GM23248 (cell line): ENCODE data around the gene PHC2. TPM values are rescaled to one million over a fixed set of nuclear protein-coding genes. Genes with fewer than 3 reads are reported as not detected.

Source experiments
- DNase-seq: peaks from one replicate; pipeline ENCODE4 v3.0.0-alpha.2; 2015
- H2AFZ ChIP-seq: fragments of 200-600 bp; sonication (generic); 2 replicates; pipeline ENCODE4 v1.6.1; 2016; ENCODE audit warnings: antibody characterized with exemption
- H3F3A ChIP-seq: fragments of 200-600 bp; sonication (generic); 2 replicates; pipeline ENCODE4 v1.6.1; 2016; ENCODE audit warnings: mild to moderate bottlenecking, antibody characterized with exemption, mixed run types; ENCODE audit not compliant: insufficient read depth
- H3K27ac ChIP-seq: fragments of 200-600 bp; sonication (generic); 2 replicates; pipeline ENCODE4 v1.5.1; 2016; ENCODE audit warnings: mild to moderate bottlenecking
- H3K27me3 ChIP-seq: fragments of 200-600 bp; sonication (generic); replicated peaks from 2 replicates; pipeline ENCODE4 v1.6.1; 2016; ENCODE audit warnings: mild to moderate bottlenecking; ENCODE audit not compliant: insufficient read depth
- H3K36me3 ChIP-seq: fragments of 200-600 bp; sonication (generic); 2 replicates; pipeline ENCODE4 v1.6.1; 2016; ENCODE audit warnings: low read depth, mild to moderate bottlenecking
- H3K4me1 ChIP-seq: fragments of 200-600 bp; sonication (generic); 2 replicates; pipeline ENCODE4 v1.6.1; 2016; ENCODE audit warnings: mild to moderate bottlenecking; ENCODE audit not compliant: insufficient read depth
- H3K4me2 ChIP-seq: fragments of 200-600 bp; sonication (generic); one replicate; pipeline ENCODE4 v1.6.1; 2016; ENCODE audit warnings: mild to moderate bottlenecking; ENCODE audit not compliant: unreplicated experiment
- H3K4me3 ChIP-seq: fragments of 200-600 bp; sonication (generic); 2 replicates; pipeline ENCODE4 v1.5.1; 2016; ENCODE audit warnings: mild to moderate bottlenecking
- H3K79me2 ChIP-seq: fragments of 200-600 bp; sonication (generic); 2 replicates; pipeline ENCODE4 v1.6.1; 2016; ENCODE audit warnings: mild to moderate bottlenecking; ENCODE audit not compliant: insufficient read depth
- H3K9ac ChIP-seq: fragments of 200-600 bp; sonication (generic); 2 replicates; pipeline ENCODE4 v1.6.1; 2016; ENCODE audit warnings: mild to moderate bottlenecking
- H3K9me2 ChIP-seq: fragments of 200-600 bp; sonication (generic); 2 replicates; pipeline ENCODE4 v1.6.1; 2016; ENCODE audit warnings: mixed run types, mild to moderate bottlenecking, moderate library complexity; ENCODE audit not compliant: insufficient read depth
- H3K9me3 ChIP-seq: fragments of 200-600 bp; sonication (generic); one replicate; pipeline ENCODE4 v1.6.1; 2017; ENCODE audit warnings: low read depth
- H4K20me1 ChIP-seq: fragments of 200-600 bp; sonication (generic); 2 replicates; pipeline ENCODE4 v1.6.0; 2016; ENCODE audit not compliant: insufficient read depth
- EZH2 ChIP-seq: fragments of 200-600 bp; sonication (generic); IDR thresholded peaks from 2 replicates; pipeline ENCODE4 v1.6.1; 2018; ENCODE audit warnings: antibody characterized with exemption, mild to moderate bottlenecking; ENCODE audit not compliant: insufficient read depth, poor library complexity, severe bottlenecking
- EZH2phosphoT487 ChIP-seq: fragments of 200-600 bp; sonication (generic); IDR thresholded peaks from 2 replicates; pipeline ENCODE4 v1.6.1; 2018; ENCODE audit warnings: antibody characterized with exemption, moderate library complexity, mild to moderate bottlenecking, low read depth; ENCODE audit not compliant: insufficient read depth
- WGBS, 2 experiments: methylation state at CpG; one replicate each; pipeline ENCODE4 v1.1.6; 2015 to 2017; ENCODE audit warnings: low lambda C conversion rate in 2 of 2, low coverage in 1 of 2; ENCODE audit errors: missing lambda C conversion rate in 2 of 2; 5-methylcytosine and 5-hydroxymethylcytosine counted together
- in situ Hi-C: fragments of 300-500 bp; cut with MboI; formaldehyde crosslinking; loops from 2 replicates; pipeline ENCODE4 v1.15.0; 2020
- polyA plus RNA-seq: library from polyadenylated mRNA; unstranded; fragments of >200 nt; fragmentation: Nextera tagmentation; extraction: Ambion mirVana; gene quantifications from 2 replicates; pipeline ENCODE4 v1.2.1, GENCODE V29; 2016
- total RNA-seq: library from RNA; depleted of rRNA; stranded (reverse); fragments of >200 nt; shearing (Covaris generic); gene quantifications from 2 replicates; pipeline ENCODE4 v1.2.3, GENCODE V29; 2014

The PHC2 gene
- total and polyA plus RNA-seq, 2 experiments from 2014 or later, result 15.1 to 74.7 TPM

DNA sequence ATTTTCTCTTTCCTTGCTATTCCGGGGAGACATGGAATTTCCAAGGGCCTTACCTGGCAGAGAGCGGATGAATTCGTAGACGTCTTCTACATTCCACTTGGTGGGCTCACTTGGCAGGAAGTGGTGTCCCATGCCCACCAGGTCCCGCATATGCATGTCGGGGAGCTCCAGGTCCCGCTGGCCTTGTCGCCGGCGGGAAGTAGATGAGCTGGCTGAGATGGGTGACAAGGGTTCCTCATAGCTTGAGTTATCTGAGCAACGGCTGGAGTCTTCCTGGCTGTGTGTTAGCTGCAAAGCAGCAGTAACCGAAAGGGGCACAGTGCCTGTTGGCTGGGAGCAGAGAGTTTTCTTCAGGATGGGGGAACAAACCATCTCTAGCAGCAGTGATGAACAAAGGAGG, 102.1 kb downstream of the PHC2 start:
- TF ChIP-seq EZH2 (no peak), EZH2phosphoT487 (no peak)
- no peaks in the 10 kb centered on the region for H4K20me1 ChIP-seq
- no peaks in the 10 kb centered on the region for H3K9me2 ChIP-seq
- no peak overlapping the region for H3K4me2 ChIP-seq
- peak overlapping the region; percentile 66 for H3K27ac ChIP-seq
- peaks cover 69% of the 10 kb centered on the region for H3K36me3 ChIP-seq
- WGBS, 2 experiments, result 97% methylated on average over 12 of the region's 12 CpGs
- no peaks in the 10 kb centered on the region for H3K9me3 ChIP-seq
- peaks cover 63% of the 10 kb centered on the region for H3F3A ChIP-seq
- DNase-seq, result no peak
- no peak overlapping the region for H2AFZ ChIP-seq
- no peak overlapping the region for H3K4me3 ChIP-seq
- H3K4me1 ChIP-seq, result peaks cover 22% of the 10 kb centered on the region
- peaks cover 75% of the 10 kb centered on the region for H3K79me2 ChIP-seq
- in situ Hi-C loops, result no loop called here
- no peaks in the 10 kb centered on the region for H3K27me3 ChIP-seq
- 0 out of 2 replicates have a peak overlapping the region, but pooled peaks have one; percentile 6 for H3K9ac ChIP-seq

DNA sequence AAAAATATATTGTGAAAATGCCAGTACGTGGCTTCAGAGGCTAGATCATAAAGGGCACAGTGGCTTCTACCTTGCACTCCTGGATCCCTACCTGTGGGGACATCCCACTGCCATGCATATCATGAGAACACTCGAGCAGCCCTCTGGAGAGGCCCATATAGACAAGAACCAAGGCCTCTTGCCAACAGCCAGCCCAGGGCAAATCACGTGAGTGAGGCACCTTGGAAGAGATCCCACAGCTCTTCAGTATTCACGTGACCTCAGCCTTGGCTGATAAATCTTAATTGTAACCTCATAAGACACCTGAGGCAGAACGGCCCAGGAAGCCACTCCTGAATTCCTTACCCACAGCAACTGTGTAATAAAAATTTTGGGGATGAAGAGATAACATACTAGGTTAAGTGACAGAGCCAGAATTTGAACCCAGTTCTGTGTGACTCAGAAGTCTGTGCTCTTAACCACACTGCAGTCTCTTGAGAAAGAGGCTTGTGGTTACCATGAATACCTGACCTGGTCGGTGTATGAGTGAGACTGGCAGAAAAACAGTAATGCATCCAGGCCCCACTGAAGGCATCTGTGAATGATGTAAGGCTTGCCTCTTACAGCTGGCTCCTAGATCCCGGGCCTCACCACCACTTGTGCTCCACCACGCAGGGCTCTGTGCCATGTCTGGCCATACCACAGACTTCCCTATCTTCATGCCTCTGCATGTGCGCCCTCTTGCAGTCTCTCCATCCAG, 103.1 kb downstream of the PHC2 start:
- H3K9me3 ChIP-seq, result no peaks in the 10 kb centered on the region
- peak; percentile 98 for DNase-seq
- H3K27me3 ChIP-seq, result no peaks in the 10 kb centered on the region
- H3K4me2 ChIP-seq, result peak overlapping the region; percentile 19
- WGBS, 2 experiments, result 19 to 21% methylated on average over 9 of the region's 9 CpGs
- peaks cover 64% of the 10 kb centered on the region for H3K79me2 ChIP-seq
- H2AFZ ChIP-seq, result no peak overlapping the region
- peaks cover 69% of the 10 kb centered on the region for H3K36me3 ChIP-seq
- no peak overlapping the region for H3K4me3 ChIP-seq
- H3K9me2 ChIP-seq, result no peaks in the 10 kb centered on the region
- H3K4me1 ChIP-seq, result peaks cover 17% of the 10 kb centered on the region
- H4K20me1 ChIP-seq, result no peaks in the 10 kb centered on the region
- peak overlapping the region; percentile 68 for H3K27ac ChIP-seq
- 0 out of 2 replicates have a peak overlapping the region, but pooled peaks have one; percentile 6 for H3K9ac ChIP-seq
- H3F3A ChIP-seq, result peaks cover 62% of the 10 kb centered on the region
- TF ChIP-seq EZH2phosphoT487, result no peak
- TF ChIP-seq EZH2, result no peak
- in situ Hi-C loops, result no loop called here

DNA sequence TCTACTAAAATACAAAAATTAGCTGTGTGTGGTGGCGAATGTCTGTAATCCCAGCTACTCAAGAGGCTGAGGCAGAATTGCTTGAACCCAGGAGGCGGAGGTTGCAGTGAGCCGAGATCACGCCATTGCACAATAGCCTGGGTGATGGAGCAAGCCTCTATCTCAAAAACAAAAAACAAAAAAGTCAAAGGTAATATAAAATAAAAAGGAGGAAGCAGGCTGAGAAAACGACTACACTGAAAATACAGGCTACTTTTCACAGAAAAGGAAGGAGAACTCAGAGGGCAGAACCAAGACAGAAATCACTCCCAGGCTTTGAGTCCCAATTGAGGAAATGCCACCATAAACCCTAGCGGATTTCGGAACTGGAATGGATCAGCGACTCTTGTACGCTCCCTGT, 104.1 kb downstream of the PHC2 start:
- no peak overlapping the region for H3K4me2 ChIP-seq
- H3K9me2 ChIP-seq, result no peaks in the 10 kb centered on the region
- H3K4me1 ChIP-seq, result peaks cover 17% of the 10 kb centered on the region
- no peaks in the 10 kb centered on the region for H4K20me1 ChIP-seq
- H3F3A ChIP-seq, result peaks cover 65% of the 10 kb centered on the region
- DNase-seq, result no peak
- no peak overlapping the region for H3K9ac ChIP-seq
- H3K27ac ChIP-seq, result peak overlapping the region; percentile 68
- in situ Hi-C loops, result no loop called here
- no peak overlapping the region for H2AFZ ChIP-seq
- TF ChIP-seq EZH2 (no peak), EZH2phosphoT487 (no peak)
- H3K4me3 ChIP-seq, result no peak overlapping the region
- peaks cover 55% of the 10 kb centered on the region for H3K79me2 ChIP-seq
- peaks cover 77% of the 10 kb centered on the region for H3K36me3 ChIP-seq
- H3K9me3 ChIP-seq, result no peaks in the 10 kb centered on the region
- WGBS, 2 experiments, result 85 to 88% methylated on average over 9 of the region's 9 CpGs
- H3K27me3 ChIP-seq, result no peaks in the 10 kb centered on the region

DNA sequence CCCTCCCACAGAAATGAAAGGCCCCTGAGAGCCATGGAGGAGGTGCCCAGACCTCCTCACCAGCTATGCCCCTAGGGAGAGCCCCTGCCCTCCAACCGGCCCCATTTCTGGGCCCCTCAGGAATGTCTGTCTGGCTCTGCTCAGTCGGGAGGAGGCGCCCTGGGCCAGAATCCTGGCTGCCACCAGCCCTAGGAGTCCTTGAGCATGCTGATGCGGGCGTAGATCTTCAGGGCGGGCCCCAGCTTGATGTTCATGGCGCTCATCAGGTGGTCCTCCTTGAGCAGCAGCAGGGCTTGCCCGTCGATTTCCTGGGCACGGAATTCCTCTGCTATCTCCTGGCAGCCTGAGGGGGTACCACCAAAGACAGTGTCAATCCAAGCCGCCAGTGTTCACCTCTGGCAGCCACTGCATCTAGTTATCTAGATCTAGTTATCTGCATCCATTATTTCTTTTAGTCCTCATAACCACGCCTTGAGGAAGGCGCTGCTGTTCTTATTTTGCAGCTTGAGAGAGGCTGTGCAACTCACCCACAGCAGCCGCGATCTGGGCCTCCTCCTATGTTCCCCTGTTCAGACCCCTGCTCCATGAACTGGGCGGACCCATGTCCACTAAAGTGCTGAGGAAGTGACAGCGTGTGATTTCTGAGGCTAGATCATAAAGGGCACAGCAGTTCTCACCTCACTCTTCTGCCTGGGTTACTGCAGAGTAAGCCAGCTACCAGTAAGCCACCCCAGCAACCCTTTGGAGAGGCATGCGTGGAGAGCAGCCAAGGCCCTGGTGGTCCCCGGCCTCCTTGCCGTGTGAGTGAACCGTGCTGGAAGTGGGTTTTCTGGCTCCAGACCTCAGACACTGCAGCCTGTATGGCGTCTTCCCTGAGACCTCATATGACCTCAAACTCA, 106.0 kb downstream of the PHC2 start:
- TF ChIP-seq EZH2 (no peak), EZH2phosphoT487 (no peak)
- no peak overlapping the region for H3K4me3 ChIP-seq
- 89% methylated on average over 22 of the region's 22 CpGs for WGBS, 2 experiments
- H3F3A ChIP-seq, result peaks cover 59% of the 10 kb centered on the region
- H3K4me2 ChIP-seq, result no peak overlapping the region
- no peaks in the 10 kb centered on the region for H3K27me3 ChIP-seq
- no peak overlapping the region for H2AFZ ChIP-seq
- H3K27ac ChIP-seq, result no peak overlapping the region
- peaks cover 17% of the 10 kb centered on the region for H3K4me1 ChIP-seq
- H3K9ac ChIP-seq, result no peak overlapping the region
- H3K9me3 ChIP-seq, result no peaks in the 10 kb centered on the region
- H3K36me3 ChIP-seq, result peaks cover 71% of the 10 kb centered on the region
- H3K9me2 ChIP-seq, result no peaks in the 10 kb centered on the region
- in situ Hi-C loops, result no loop called here
- no peaks in the 10 kb centered on the region for H4K20me1 ChIP-seq
- DNase-seq, result no peak
- H3K79me2 ChIP-seq, result peaks cover 36% of the 10 kb centered on the region
